ENCODE data around the gene VPS52.
"Not testable (repeated sequence)": the region's sequence is repeated elsewhere in the genome, so short reads cannot be mapped to it uniquely, and the experiment has no call there.

Gene VPS52

GRCh38 chr6:33304216-33304615 is 32.5 kb upstream of the VPS52 start:
- DNase-seq = no peak

GRCh38 chr6:33301877-33302276 is 30.2 kb upstream of the VPS52 start:
- DNase-seq = no peak

GRCh38 chr6:33299237-33299944 is 27.7 kb upstream of the VPS52 start:
- no peak for DNase-seq

- no peak for DNase-seq
These were observed 27.1 kb upstream of the VPS52 start, which contains the start of gene RGL2 for GRCh38 chr6:33298773-33299236. Gene RGL2, minus strand, starts transcription at chr6:33298942. Its CDS starts 332 bp downstream, at chr6:33298610.

- no peak for DNase-seq
These were observed 26.5 kb upstream of the VPS52 start for GRCh38 chr6:33297956-33298772.

GRCh38 chr6:33297406-33297955 is 25.8 kb upstream of the VPS52 start:
- DNase-seq = no peak

GRCh38 chr6:33296797-33297405 is 25.2 kb upstream of the VPS52 start:
- DNase-seq = no peak

GRCh38 chr6:33295621-33296369 is 24.1 kb upstream of the VPS52 start:
- DNase-seq = no peak

GRCh38 chr6:33294086-33294823 is 22.6 kb upstream of the VPS52 start:
- no peak for DNase-seq

- no peak for DNase-seq
These were observed 21.5 kb upstream of the VPS52 start for GRCh38 chr6:33292996-33293682.

GRCh38 chr6:33290459-33290858 is 18.8 kb upstream of the VPS52 start:
- no peak for DNase-seq

GRCh38 chr6:33289784-33290315 is 18.2 kb upstream of the VPS52 start:
- no peak for DNase-seq

- DNase-seq = peak; percentile 77
These were observed 17.5 kb upstream of the VPS52 start, which contains the start of the genes PFDN6 and WDR46 for GRCh38 chr6:33288921-33289783. Gene PFDN6, plus strand, starts transcription at chr6:33289601. Its CDS starts 256 bp downstream, at chr6:33289857. Gene WDR46, minus strand, starts transcription at chr6:33289239. Its CDS starts 69 bp downstream, at chr6:33289170.

GRCh38 chr6:33288141-33288920 is 16.7 kb upstream of the VPS52 start:
- no peak for DNase-seq

GRCh38 chr6:33286946-33287914 is 15.6 kb upstream of the VPS52 start:
- no peak for DNase-seq

- not testable (repeated sequence) for DNase-seq
These were observed 13.5 kb upstream of the VPS52 start for GRCh38 chr6:33285214-33285613.

GRCh38 chr6:33280539-33280938 is 8.9 kb upstream of the VPS52 start:
- DNase-seq = no peak

All from 8988T (cell line).